HepG2 (cell line): Measurements from ENCODE around the gene ANKRD12. TPM values are rescaled to one million over a fixed set of nuclear protein-coding genes. Genes with fewer than 3 reads are reported as not detected.

ENCODE experiments used
- AGO2 ChIP-seq: fragments of 200-400 bp; formaldehyde crosslinking; optimal IDR thresholded peaks from 2 replicates; pipeline ENCODE3; 2017; ENCODE audit warnings: mild to moderate bottlenecking, low read depth, low read length, moderate library complexity
- ATF2 ChIP-seq: sonication (generic); formaldehyde crosslinking; IDR thresholded peaks from 2 replicates; pipeline ENCODE4 v1.4.0; 2020; ENCODE audit warnings: missing genetic modification reagents
- CENPT ChIP-seq: sonication (generic); formaldehyde crosslinking; IDR thresholded peaks from 2 replicates; pipeline ENCODE4 v1.8.0; 2022; ENCODE audit warnings: low read depth, mild to moderate bottlenecking, moderate library complexity, missing genetic modification reagents
- HNRNPK ChIP-seq: fragments of 200-400 bp; formaldehyde crosslinking; IDR thresholded peaks from 2 replicates; pipeline ENCODE4 v1.6.1; 2018; ENCODE audit warnings: low read length, low read depth, moderate library complexity, mild to moderate bottlenecking; ENCODE audit not compliant: poor library complexity, severe bottlenecking
- HNRNPUL1 ChIP-seq: fragments of 200-400 bp; formaldehyde crosslinking; IDR thresholded peaks from 2 replicates; pipeline ENCODE4 v1.6.1; 2017; ENCODE audit warnings: low read depth, mild to moderate bottlenecking, low read length, moderate library complexity
- MIER2 ChIP-seq: IDR thresholded peaks from 2 replicates; pipeline ENCODE4 v1.6.1; 2016; ENCODE audit warnings: missing biosample characterization, missing genetic modification reagents
- POLR2AphosphoS5 ChIP-seq: IDR thresholded peaks from 2 replicates; pipeline ENCODE4 v1.6.1; 2012; ENCODE audit warnings: low read depth, low read length
- RBM22 ChIP-seq: fragments of 200-400 bp; formaldehyde crosslinking; optimal IDR thresholded peaks from 2 replicates; pipeline ENCODE3; 2017; ENCODE audit warnings: mild to moderate bottlenecking, low read length, moderate library complexity
- SAFB2 ChIP-seq: sonication (generic); formaldehyde crosslinking; IDR thresholded peaks from 2 replicates; pipeline ENCODE4 v1.5.1; 2020; ENCODE audit warnings: missing genetic modification reagents, low read depth, mild to moderate bottlenecking, borderline replicate concordance
- SOX5 ChIP-seq: IDR thresholded peaks from 2 replicates; pipeline ENCODE4 v1.6.1; 2016; ENCODE audit warnings: borderline replicate concordance
- SRF ChIP-seq: IDR thresholded peaks from 2 replicates; pipeline ENCODE4 v1.6.1; 2011; ENCODE audit warnings: mild to moderate bottlenecking, low read depth, low read length, moderate library complexity
- UBTF ChIP-seq: sonication (generic); formaldehyde crosslinking; IDR thresholded peaks from 2 replicates; pipeline ENCODE4 v1.4.0; 2020; ENCODE audit warnings: mild to moderate bottlenecking, missing genetic modification reagents
- ZNF121 ChIP-seq: sonication (generic); formaldehyde crosslinking; IDR thresholded peaks from 2 replicates; pipeline ENCODE4 v1.5.0; 2020; ENCODE audit warnings: mild to moderate bottlenecking, missing genetic modification reagents
- ZNF253 ChIP-seq: sonication (generic); formaldehyde crosslinking; IDR thresholded peaks from 2 replicates; pipeline ENCODE4 v1.8.0; 2022; ENCODE audit warnings: mild to moderate bottlenecking, missing genetic modification reagents, borderline replicate concordance
- ZNF264 ChIP-seq: sonication (generic); formaldehyde crosslinking; IDR thresholded peaks from 2 replicates; pipeline ENCODE4 v1.4.0; 2020; ENCODE audit warnings: missing genetic modification reagents
- ZNF292 ChIP-seq: sonication (generic); formaldehyde crosslinking; IDR thresholded peaks from 2 replicates; pipeline ENCODE4 v1.8.1; 2022; ENCODE audit warnings: mild to moderate bottlenecking, low read depth, missing genetic modification reagents, borderline replicate concordance
- ZNF558 ChIP-seq: sonication (generic); formaldehyde crosslinking; IDR thresholded peaks from 2 replicates; pipeline ENCODE4 v1.9.0; 2022; ENCODE audit warnings: mild to moderate bottlenecking, missing genetic modification reagents, borderline replicate concordance
- ZNF570 ChIP-seq: sonication (generic); formaldehyde crosslinking; IDR thresholded peaks from 2 replicates; pipeline ENCODE4 v1.4.0; 2020; ENCODE audit warnings: mild to moderate bottlenecking, missing genetic modification reagents, borderline replicate concordance
- ZNF577 ChIP-seq: sonication (generic); formaldehyde crosslinking; IDR thresholded peaks from 2 replicates; pipeline ENCODE4 v1.4.0; 2020; ENCODE audit warnings: mild to moderate bottlenecking, low read depth, missing genetic modification reagents, borderline replicate concordance
- ZNF615 ChIP-seq: sonication (generic); formaldehyde crosslinking; IDR thresholded peaks from 2 replicates; pipeline ENCODE4 v1.5.0; 2020; ENCODE audit warnings: mild to moderate bottlenecking, missing genetic modification reagents, borderline replicate concordance
- ZNF784 ChIP-seq: sonication (generic); formaldehyde crosslinking; IDR thresholded peaks from 2 replicates; pipeline ENCODE4 v1.5.1; 2020; ENCODE audit warnings: missing genetic modification reagents, mild to moderate bottlenecking, borderline replicate concordance
- ZSCAN22 ChIP-seq: sonication (generic); formaldehyde crosslinking; IDR thresholded peaks from 2 replicates; pipeline ENCODE4 v1.4.0; 2020; ENCODE audit warnings: mild to moderate bottlenecking, missing genetic modification reagents
- polyA plus RNA-seq, 8 experiments: library from polyadenylated mRNA; depleted of rRNA in 3 of 8; stranded (reverse) in 7 of 8; unstranded in 1 of 8; fragments of >200 nt; fragmentation: Illumina TruSeq in 4 of 8; extraction: Trizol in 4 of 8; gene quantifications; 2 replicates each; pipeline versions ENCODE4 v1.2.1 to v1.2.3, GENCODE V29; 2011 to 2016; ENCODE audit warnings: low read depth in 4 of 8, missing spikeins in 1 of 8, mixed read lengths in 1 of 8; ENCODE audit not compliant: insufficient read depth in 1 of 8
- total RNA-seq, 5 experiments: library from RNA; depleted of rRNA; stranded (reverse); fragments of >200 nt; fragmentation: Illumina TruSeq; extraction: Trizol; gene quantifications; 2 replicates each; pipeline ENCODE4 v1.2.3, GENCODE V29; 2016; ENCODE audit warnings: low read depth in 1 of 5
- TF ChIP-seq, protein P1 (sequence below): sonication (generic); formaldehyde crosslinking; IDR thresholded peaks from 2 replicates; pipeline ENCODE4 v1.4.0; 2020; ENCODE audit warnings: missing genetic modification reagents, mild to moderate bottlenecking, borderline replicate concordance

Gene ANKRD12
- total and polyA plus RNA-seq, 2 of the 13 experiments (the other 11 are each of a cell fraction or from before 2014, with no cell fraction given) = 6.0 to 23.2 TPM

DNA sequence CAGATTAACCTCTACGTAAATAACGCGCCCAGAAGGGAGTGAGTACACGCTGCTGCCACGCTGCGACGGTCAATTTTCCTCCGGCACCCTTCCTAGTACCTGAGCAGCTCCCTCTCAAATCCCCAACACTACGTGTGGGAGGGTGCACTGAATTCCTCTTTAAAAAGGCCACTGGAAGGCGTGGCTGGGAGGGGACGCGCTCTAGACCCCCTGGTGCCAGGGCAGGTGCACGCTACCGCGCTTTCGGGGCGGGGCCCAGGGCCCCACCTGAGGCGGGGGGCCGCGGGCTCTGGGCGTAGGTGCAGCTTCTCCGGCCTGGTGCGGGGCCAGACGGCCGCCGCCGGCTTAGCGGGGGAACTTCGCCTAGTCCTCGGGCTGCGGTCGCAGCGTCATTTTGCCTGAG, 668 bp upstream of the ANKRD12 start (continued):
- TF ChIP-seq ZNF570 (no peak), SRF (no peak), ZNF121 (CRISPR knock-in tag) (no peak), AGO2 (peak; percentile 99), UBTF (CRISPR knock-in tag) (0 out of 2 replicates have a peak, but pooled peaks have one; percentile 9), CENPT (CRISPR knock-in tag) (no peak), ZNF784 (CRISPR knock-in tag) (no peak), ZNF292 (CRISPR knock-in tag) (no peak), POLR2AphosphoS5 (peak; percentile 45; the same call in 1 of the 2 replicates), ZNF264 (0 out of 2 replicates have a peak, but pooled peaks have one; percentile 28), ZNF615 (CRISPR knock-in tag) (0 out of 2 replicates have a peak, but pooled peaks have one; percentile 78), ZNF558 (no peak), HNRNPUL1 (no peak), SOX5 (CRISPR knock-in tag) (no peak), RBM22 (peak; percentile 96), HNRNPK (no peak), ZNF253 (CRISPR knock-in tag) (0 out of 2 replicates have a peak, but pooled peaks have one; percentile 54), ZNF577 (CRISPR knock-in tag) (no peak), MIER2 (CRISPR knock-in tag) (no peak), SAFB2 (CRISPR knock-in tag) (no peak), ZSCAN22 (CRISPR knock-in tag) (no peak), ATF2 (CRISPR knock-in tag) (no peak)
- TF ChIP-seq, protein P1, sequence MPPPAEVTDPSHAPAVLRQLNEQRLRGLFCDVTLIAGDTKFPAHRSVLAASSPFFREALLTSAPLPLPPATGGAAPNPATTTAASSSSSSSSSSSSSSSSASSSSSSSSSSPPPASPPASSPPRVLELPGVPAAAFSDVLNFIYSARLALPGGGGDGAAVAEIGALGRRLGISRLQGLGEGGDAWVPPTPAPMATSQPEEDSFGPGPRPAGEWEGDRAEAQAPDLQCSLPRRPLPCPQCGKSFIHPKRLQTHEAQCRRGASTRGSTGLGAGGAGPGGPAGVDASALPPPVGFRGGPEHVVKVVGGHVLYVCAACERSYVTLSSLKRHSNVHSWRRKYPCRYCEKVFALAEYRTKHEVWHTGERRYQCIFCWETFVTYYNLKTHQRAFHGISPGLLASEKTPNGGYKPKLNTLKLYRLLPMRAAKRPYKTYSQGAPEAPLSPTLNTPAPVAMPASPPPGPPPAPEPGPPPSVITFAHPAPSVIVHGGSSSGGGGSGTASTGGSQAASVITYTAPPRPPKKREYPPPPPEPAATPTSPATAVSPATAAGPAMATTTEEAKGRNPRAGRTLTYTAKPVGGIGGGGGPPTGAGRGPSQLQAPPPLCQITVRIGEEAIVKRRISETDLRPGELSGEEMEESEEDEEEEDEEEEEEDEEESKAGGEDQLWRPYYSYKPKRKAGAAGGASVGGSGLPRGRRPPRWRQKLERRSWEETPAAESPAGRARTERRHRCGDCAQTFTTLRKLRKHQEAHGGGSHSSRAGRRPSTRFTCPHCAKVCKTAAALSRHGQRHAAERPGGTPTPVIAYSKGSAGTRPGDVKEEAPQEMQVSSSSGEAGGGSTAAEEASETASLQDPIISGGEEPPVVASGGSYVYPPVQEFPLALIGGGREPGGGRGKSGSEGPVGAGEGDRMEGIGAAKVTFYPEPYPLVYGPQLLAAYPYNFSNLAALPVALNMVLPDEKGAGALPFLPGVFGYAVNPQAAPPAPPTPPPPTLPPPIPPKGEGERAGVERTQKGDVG = no peak
